GM12878 (cell line): ENCODE data around the gene TARDBP. TPM values are rescaled to one million over a fixed set of nuclear protein-coding genes. Genes with fewer than 3 reads are reported as not detected.

ENCODE experiments used
- CBX3 ChIP-seq: fragments of 200-600 bp; sonication (generic); IDR thresholded peaks from 2 replicates; pipeline ENCODE4 v1.6.1; 2016; ENCODE audit warnings: low read depth, borderline replicate concordance
- E2F4 ChIP-seq: IDR thresholded peaks from 2 replicates; pipeline ENCODE4 v1.6.1; 2012; ENCODE audit warnings: low read depth, low read length, improper control_type of control experiment
- ELK1 ChIP-seq: IDR thresholded peaks from 2 replicates; pipeline ENCODE4 v1.6.1; 2012; ENCODE audit warnings: low read depth, low read length, improper control_type of control experiment
- IRF4 ChIP-seq: IDR thresholded peaks from 2 replicates; pipeline ENCODE4 v1.6.1; 2011; ENCODE audit warnings: low read depth, low read length
- MTA3 ChIP-seq: IDR thresholded peaks from 2 replicates; pipeline ENCODE4 v1.6.1; 2012; ENCODE audit warnings: low read length, inconsistent platforms, borderline replicate concordance
- NFXL1 ChIP-seq: fragments of 450-650 bp; IDR thresholded peaks from 2 replicates; pipeline ENCODE4 v1.6.1; 2017; ENCODE audit warnings: antibody characterized with exemption, mild to moderate bottlenecking, borderline replicate concordance
- RAD21 ChIP-seq: IDR thresholded peaks from 2 replicates; pipeline ENCODE4 v1.6.1; 2011; ENCODE audit warnings: mild to moderate bottlenecking, low read depth, low read length, moderate library complexity; ENCODE audit not compliant: insufficient read depth
- RELB ChIP-seq: fragments of 450-650 bp; IDR thresholded peaks from 2 replicates; pipeline ENCODE4 v1.6.1; 2017; ENCODE audit warnings: low read depth, mild to moderate bottlenecking, moderate library complexity
- REST ChIP-seq: IDR thresholded peaks from 2 replicates; pipeline ENCODE4 v1.6.1; 2012; ENCODE audit warnings: mild to moderate bottlenecking, low read depth, low read length
- RUNX3 ChIP-seq: IDR thresholded peaks from 2 replicates; pipeline ENCODE4 v1.6.1; 2012; ENCODE audit warnings: low read length, inconsistent platforms
- SIN3A ChIP-seq: IDR thresholded peaks from 2 replicates; pipeline ENCODE4 v1.6.1; 2012; ENCODE audit warnings: low read depth, low read length, improper control_type of control experiment
- STAT3 ChIP-seq: IDR thresholded peaks from 2 replicates; pipeline ENCODE4 v1.6.1; 2011; ENCODE audit warnings: low read depth, low read length, improper control_type of control experiment
- WRNIP1 ChIP-seq: IDR thresholded peaks from 2 replicates; pipeline ENCODE4 v1.6.1; 2011; ENCODE audit warnings: low read depth, low read length, improper control_type of control experiment, borderline replicate concordance
- ZBED1 ChIP-seq: IDR thresholded peaks from 2 replicates; pipeline ENCODE4 v1.6.1; 2016; ENCODE audit warnings: borderline replicate concordance
- ZBTB40 ChIP-seq: fragments of 450-650 bp; IDR thresholded peaks from 2 replicates; pipeline ENCODE4 v1.6.1; 2016; ENCODE audit warnings: mild to moderate bottlenecking, moderate library complexity, borderline replicate concordance
- ZNF217 ChIP-seq: fragments of 450-650 bp; IDR thresholded peaks from 2 replicates; pipeline ENCODE4 v1.6.1; 2017; ENCODE audit warnings: antibody characterized with exemption, mild to moderate bottlenecking
- ZZZ3 ChIP-seq: IDR thresholded peaks from 2 replicates; pipeline ENCODE4 v1.6.1; 2011; ENCODE audit warnings: low read depth; ENCODE audit not compliant: control insufficient read depth, insufficient read length
- polyA plus RNA-seq, 11 experiments: library from polyadenylated mRNA; depleted of rRNA in 4 of 11; unstranded in 6 of 11; stranded (reverse) in 5 of 11; fragments of >200 nt; fragmentation: Nextera tagmentation in 4 of 11; fragmentation: Illumina TruSeq in 1 of 11; extraction: Ambion mirVana in 4 of 11; extraction: Trizol in 1 of 11; gene quantifications; 1 replicate in 1 of 11; 2 replicates in 10 of 11; pipeline versions ENCODE4 v1.2.1 to v1.2.3, GENCODE V29; 2011 to 2016; ENCODE audit warnings: inconsistent platforms in 2 of 11, missing spikeins in 2 of 11, low read depth in 1 of 11
- total RNA-seq, 4 experiments: library from RNA; depleted of rRNA in 3 of 4; stranded (reverse); fragments of >200 nt in 3 of 4; fragmentation: Illumina TruSeq in 1 of 4; extraction: Trizol in 1 of 4; gene quantifications; 2 replicates each; pipeline versions ENCODE4 v1.2.1 to v1.2.3, GENCODE V29; 2013 to 2021

The TARDBP gene
- total and polyA plus RNA-seq, 10 of the 15 experiments (the other 5 are each of a cell fraction or from before 2014, with no cell fraction given) = 55.6 to 318 (median 192) TPM

- TF ChIP-seq REST (no peak), RELB (peak; percentile 99), STAT3 (no peak), NFXL1 (no peak), ZBED1 (no peak), RAD21 (no peak), ZBTB40 (peak; percentile 64; the same call in 1 of the 2 replicates), ELK1 (no peak), RUNX3 (peak; percentile 74), CBX3 (no peak), MTA3 (no peak), WRNIP1 (no peak), ZNF217 (no peak), ZZZ3 (no peak), SIN3A (peak; percentile 69; the same call in 1 of the 2 replicates), IRF4 (no peak), E2F4 (no peak)
Observed at GRCh38 chr1:11012260-11013159, at the start of gene TARDBP (continued).
